HuH-7.5 (cell line): ENCODE measurements around the gene PLA2G4D.
"Not testable (repeated sequence)": the region's sequence is repeated elsewhere in the genome, so short reads cannot be mapped to it uniquely, and the experiment has no call there.

Experiments
- DNase-seq: peaks from one replicate; pipeline ENCODE4 v3.0.0; 2011; ENCODE audit warnings: low spot score

Gene PLA2G4D

DNA sequence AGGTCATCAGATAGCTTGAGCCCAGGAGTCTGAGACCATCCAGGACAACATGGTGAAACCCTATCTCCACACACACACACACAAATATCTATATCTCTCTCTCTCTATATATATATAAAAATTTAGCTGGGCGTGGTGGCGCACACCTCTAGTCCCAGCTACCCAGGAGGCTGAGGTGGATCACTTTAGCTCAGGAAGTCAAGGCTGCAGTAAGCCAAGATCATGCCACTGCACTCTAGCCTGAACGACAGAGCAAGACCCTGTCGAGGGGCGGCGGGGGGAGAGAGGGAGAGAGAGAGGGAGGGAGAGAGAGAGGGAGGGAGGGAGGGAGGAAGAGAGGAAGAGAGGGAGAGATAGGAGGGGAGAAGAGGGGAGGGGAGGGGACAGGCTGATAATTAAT, 34.1 kb upstream of the PLA2G4D start:
- no peak for DNase-seq

- no peak for DNase-seq
Observed at GRCh38 chr15:42123546-42123945, 29.2 kb upstream of the PLA2G4D start.

- DNase-seq, result no peak
Observed at GRCh38 chr15:42121682-42122081, 27.3 kb upstream of the PLA2G4D start.

- no peak for DNase-seq
Observed at GRCh38 chr15:42121021-42121420, 26.7 kb upstream of the PLA2G4D start.

GRCh38 chr15:42120285-42120684, 25.9 kb upstream of the PLA2G4D start:
- DNase-seq, result no peak

DNA sequence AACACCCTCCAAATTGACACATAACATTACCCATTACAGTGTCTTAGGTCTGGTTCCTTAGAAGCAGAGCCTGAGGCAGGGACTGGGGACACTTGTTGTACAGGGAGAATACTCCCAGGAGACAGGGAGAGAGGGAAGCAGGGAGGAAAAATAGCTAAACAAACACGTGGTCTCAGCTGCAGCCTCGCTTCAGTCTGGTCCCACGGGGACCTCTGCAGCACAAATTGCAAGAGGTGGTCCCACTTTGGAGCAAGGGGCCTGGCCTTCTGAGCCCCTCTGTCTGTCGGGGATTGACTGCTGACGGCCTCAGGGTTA, 25.0 kb upstream of the PLA2G4D start:
- DNase-seq, result no peak

- DNase-seq, result no peak
Observed at GRCh38 chr15:42118650-42119445, 24.5 kb upstream of the PLA2G4D start.

DNA sequence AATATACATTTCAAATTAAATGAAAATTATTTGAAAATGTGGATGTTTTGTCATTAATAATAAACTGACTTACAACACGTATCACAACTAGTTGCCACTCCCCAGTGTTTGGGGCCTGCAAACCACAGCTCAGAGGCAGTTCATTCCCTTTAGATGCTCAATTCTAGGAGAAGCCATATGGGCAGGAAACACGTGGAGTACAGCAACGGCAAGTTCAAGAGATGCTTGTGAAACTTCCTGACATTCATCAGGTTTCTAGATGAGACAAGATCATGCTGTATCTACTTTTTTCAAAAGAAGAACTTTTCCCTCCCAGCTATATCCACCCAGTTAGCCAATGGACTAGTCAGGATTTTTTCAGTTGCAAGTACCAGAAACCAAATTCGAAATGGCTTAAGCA, 17.6 kb upstream of the PLA2G4D start:
- no peak for DNase-seq

DNA sequence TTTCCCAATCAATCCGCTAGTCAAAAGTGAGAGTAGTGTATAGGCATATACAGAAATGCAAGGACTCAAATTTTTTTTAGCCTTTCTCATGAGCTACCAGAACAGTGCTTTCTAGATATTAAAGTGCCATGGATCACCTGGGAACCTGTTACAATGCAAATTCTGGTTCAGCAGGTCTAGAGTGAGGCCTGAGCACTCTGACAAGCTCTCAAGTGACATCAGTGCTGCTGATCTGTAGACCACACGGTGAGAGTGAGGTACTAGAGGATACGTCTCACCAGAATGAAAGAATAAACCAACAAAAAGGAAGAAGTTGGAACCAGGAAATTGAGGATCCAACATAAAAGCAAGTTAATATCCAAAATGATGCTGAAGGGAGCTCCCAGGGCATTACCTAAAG, 16.0 kb upstream of the PLA2G4D start:
- DNase-seq, result no peak

GRCh38 chr15:42108806-42109205, 14.4 kb upstream of the PLA2G4D start:
- no peak for DNase-seq

DNA sequence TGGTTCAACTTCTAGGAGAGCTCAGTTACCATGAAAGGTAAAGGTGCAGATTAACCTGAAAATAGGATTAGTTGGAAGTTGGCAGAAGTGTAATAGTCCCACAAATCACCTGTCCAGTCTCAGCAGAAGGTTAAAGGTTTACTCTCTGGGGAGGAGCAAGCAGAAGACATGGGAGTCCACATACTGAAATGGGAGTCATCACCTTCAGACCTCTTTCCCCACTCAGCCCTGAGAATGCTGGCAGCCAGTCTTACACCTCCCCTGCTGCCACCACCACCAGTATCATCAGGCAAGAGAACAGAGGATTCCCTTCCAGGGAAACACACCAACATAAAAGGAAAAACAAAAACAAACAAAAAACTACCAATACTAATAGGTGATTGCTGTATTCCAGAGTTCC, 13.8 kb upstream of the PLA2G4D start:
- no peak for DNase-seq

DNA sequence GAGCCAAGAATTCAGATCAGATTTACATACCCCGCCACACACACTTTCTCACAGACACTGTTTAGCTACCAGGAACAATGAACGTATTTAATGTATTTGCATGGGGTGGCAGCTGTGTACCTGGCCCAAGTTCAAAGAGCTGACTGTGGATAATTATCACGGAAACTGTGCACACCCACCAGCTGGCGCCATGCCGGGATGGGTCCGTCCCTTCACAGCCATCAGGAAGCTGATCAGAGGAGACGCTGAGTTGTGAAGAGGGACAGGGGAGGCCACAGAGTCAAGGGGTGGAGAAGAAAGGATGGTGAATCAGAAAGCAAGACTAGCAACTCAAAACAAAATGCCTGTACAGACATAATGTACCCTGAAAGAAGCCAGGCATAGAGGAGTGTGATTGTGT, 13.1 kb upstream of the PLA2G4D start:
- no peak for DNase-seq

GRCh38 chr15:42106288-42106687, 11.9 kb upstream of the PLA2G4D start:
- DNase-seq, result no peak

DNA sequence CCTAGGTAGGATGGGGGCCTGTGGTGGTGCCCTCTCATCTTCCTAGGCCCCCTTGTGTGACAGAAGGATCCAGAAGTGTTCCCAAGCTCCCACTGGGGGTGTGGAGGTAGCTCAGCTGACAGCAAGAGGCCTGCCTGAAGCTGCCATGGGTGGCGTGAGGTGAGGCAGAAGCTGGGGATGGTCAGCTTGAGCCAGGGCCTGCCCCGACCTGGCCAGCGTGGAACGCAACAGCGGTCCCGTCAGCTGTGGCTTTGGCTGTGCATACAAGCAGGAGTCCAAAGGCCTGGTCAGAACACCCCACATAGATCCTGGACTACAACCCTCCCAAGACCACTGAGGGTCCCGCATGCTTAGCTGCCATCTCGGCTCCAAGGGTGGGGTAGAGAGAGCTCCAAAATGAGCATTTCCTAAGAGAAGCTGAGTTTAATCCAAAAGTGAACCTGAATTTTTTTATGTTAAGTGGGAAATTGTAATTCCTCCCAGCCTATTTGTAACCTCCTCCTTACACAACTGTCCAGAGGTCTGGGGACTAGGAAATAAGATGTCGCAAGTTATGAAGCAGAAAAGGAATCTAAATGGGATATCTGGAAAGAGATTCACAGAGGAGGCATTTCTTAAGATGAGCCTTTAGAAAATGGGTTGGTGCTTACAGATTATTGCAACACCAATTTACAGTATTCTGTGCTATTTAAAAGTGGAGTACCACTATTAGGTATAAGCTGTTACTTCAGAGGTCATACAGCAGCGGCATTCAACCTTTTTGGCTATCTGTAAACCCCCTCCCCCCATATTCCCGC, 9.9 kb upstream of the PLA2G4D start:
- no peak for DNase-seq

- no peak for DNase-seq
Observed at GRCh38 chr15:42102646-42103235, 8.4 kb upstream of the PLA2G4D start.

DNA sequence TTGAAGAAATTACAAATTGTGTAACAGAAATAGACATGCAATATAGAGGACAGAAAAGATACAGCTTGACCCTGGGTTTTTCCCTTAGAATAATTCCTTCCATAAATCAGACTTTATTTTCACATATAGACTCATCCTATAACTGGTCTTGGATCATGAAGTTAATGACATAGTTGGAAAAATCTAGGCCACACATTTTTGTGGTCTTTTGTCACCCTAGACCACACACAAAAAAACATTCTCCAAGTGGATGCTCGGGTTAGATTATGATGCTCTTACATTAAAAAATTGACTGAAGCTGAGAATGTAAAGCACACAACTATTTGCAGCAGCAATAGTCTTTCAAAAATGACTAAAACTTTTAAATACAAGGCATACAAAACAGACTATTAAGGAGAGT, 7.5 kb upstream of the PLA2G4D start:
- no peak for DNase-seq

DNA sequence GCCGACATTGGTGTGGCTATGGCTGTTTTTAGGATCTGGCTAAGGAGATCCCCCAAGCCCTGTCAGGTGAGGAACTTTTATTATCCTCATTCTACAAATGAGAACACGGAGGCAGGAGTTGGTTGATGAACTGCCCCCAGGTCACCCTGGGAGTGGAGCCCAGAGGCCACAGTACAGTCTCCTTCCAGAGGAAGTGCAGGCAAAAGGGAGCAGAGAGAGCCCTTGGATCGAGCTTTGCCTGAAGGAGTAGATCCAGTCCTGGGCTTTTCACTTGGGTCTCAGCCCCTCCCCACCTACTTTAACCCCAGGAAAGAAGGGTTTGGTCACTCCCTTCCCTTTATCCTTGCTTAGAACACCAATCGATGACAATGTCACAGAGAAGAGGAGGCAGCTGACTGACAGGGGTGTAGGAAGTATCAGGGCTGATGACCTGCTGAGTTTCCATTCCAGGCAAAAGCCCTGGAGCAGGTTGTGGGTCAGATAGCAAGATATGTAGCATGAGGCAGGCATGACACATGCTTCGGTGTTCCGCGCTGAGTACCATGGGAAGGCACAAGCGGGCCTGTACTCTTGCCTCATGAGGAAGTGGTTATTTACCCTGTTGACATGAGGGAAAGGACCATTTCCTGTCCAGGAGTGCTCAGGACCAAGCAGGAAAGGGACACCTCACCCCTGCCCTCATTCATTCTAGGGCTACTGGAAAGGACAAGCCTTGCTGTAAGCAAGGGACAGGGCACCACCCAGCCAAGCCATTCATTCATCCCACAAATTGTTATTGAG, 5.8 kb upstream of the PLA2G4D start:
- no peak for DNase-seq

DNA sequence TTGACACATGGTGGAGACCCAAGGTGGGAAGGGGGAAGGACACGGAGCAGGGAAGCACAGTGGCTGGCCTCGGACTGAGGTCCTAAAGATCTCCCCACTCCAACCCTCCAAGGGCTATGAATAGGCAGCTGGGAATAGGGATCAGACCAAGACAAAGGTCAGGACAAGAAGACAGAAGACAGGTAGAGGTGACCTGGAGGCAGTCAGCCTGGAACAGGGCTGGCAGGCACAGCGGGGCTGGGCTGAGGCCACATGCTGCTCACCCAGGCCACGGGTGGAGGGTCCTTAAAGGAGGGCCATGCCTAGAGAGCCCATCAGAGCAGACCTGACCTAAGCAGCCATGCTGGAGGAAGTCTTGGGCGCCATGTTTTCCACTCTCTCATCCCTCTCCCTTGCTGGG, 2.7 kb upstream of the PLA2G4D start:
- DNase-seq, result no peak

DNA sequence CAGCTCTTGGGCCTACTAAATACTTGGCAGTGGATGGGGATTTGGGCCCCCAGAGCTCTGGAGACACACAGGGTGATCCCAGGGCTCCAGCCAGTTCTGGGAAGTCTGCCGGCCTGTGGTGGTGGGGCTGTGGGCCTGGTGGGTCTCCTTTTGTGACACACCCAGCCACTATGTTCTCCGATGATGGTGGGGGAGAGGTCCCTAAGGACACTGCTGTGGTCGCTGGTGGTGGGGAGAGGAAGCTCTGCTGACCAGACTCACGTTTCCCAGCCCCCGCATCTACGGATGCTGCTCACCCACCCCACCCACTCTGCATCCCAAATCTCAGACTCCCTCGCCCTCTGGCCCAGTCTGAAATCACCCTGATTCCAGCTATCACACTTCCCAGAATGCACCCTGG, 396 bp downstream of the PLA2G4D start:
- DNase-seq, result no peak

- no peak for DNase-seq
Observed at GRCh38 chr15:42092398-42093318, 1.7 kb downstream of the PLA2G4D start.

DNA sequence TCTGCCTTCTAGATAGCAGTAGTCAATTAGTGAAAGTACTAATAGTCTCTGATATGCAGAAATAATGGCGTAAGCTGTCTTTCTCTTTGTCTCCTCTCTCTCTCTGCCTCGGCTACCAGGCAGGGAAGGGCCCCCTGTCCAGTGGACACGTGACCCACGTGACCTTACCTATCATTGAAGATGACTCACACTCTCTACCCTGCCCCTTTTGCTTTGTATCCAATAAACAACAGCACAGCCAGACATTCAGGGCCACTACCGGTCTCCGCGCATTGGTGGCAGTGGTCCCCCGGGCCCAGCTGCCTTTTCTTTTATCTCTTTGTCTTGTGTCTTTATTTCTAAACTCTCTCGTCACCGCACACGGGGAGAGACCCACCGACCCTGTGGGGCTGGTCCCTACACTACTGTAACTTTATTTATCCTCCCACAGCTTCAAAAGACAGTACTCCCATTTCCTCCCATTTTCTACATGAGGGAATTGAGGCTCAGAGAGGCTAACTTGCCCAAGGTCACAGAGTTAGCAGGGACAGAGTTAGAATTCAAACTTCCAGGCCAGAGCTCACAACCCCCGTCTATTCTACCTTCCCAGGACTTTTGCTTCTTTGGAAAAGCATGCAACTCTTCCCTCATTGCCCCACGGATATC, 2.5 kb downstream of the PLA2G4D start:
- DNase-seq, result not testable (repeated sequence)
